MCF 10A (cell line): Measurements from ENCODE around the gene BCAS3. TPM values are rescaled to one million over a fixed set of nuclear protein-coding genes. Genes with fewer than 3 reads are reported as not detected.

ENCODE experiments used
- BruUV-seq: library from RNA; stranded (reverse); fragments of 400-500 nt; replicated peaks from 2 replicates; lab custom pipeline; 2021; lab: Mats Ljungman, UMichigan
- CTCF ChIA-PET: fragments of 300-600 bp; sonication (Branson Sonifier 250); formaldehyde crosslinking; extraction: SDS; loops from one replicate; lab custom pipeline; 2021; ENCODE audit warnings: antibody characterized with exemption, inconsistent platforms; lab: Yijun Ruan, JAX
- POLR2A ChIA-PET: fragments of 300-600, 350-650 bp; sonication (Branson Sonifier 250); formaldehyde crosslinking; extraction: SDS; loops from one replicate; lab custom pipeline; 2020; ENCODE audit warnings: antibody characterized with exemption, inconsistent platforms; lab: Yijun Ruan, JAX
- DNase-seq: peaks from one replicate; pipeline ENCODE4 v3.0.0-alpha.2; 2018; ENCODE audit not compliant: unreplicated experiment
- H3K27ac Mint-ChIP-seq: one replicate; pipeline ENCODE4 v1.8.0; 2022; ENCODE audit warnings: mild to moderate bottlenecking, low read depth, mixed read lengths; ENCODE audit not compliant: unreplicated experiment
- H3K27me3 Mint-ChIP-seq: one replicate; pipeline ENCODE4 v1.8.0; 2022; ENCODE audit warnings: mixed read lengths; ENCODE audit not compliant: insufficient read depth, unreplicated experiment
- H3K36me3 Mint-ChIP-seq: one replicate; pipeline ENCODE4 v1.8.0; 2022; ENCODE audit warnings: mild to moderate bottlenecking, moderate library complexity, mixed read lengths; ENCODE audit not compliant: insufficient read depth, unreplicated experiment
- H3K4me1 Mint-ChIP-seq: one replicate; pipeline ENCODE4 v1.8.0; 2022; ENCODE audit warnings: mixed read lengths; ENCODE audit not compliant: insufficient read depth, unreplicated experiment
- H3K4me3 Mint-ChIP-seq: one replicate; pipeline ENCODE4 v1.8.0; 2022; ENCODE audit warnings: mild to moderate bottlenecking, moderate library complexity, mixed read lengths; ENCODE audit not compliant: unreplicated experiment
- H3K9me3 Mint-ChIP-seq: one replicate; pipeline ENCODE4 v1.8.0; 2022; ENCODE audit warnings: mixed read lengths; ENCODE audit not compliant: unreplicated experiment
- CTCF ChIP-seq: fragments of 200-600 bp; IDR thresholded peaks from one replicate; pipeline ENCODE4 v1.8.0; 2022; ENCODE audit warnings: antibody characterized with exemption, mild to moderate bottlenecking; ENCODE audit not compliant: unreplicated experiment
- intact Hi-C: fragments of 100-400 bp; cut with micrococcal nuclease; formaldehyde crosslinking; loops from 2 replicates; pipeline ENCODE4 v1.14.1; 2022
- total RNA-seq: library from RNA; stranded (reverse); gene quantifications from 2 replicates; pipeline ENCODE4 v1.2.3, GENCODE V29; 2022

Gene BCAS3
- total RNA-seq, 1 experiment from 2014 or later = 14.6 TPM

GRCh38 chr17:61149862-61150362 lies 472.3 kb downstream of the BCAS3 start:
- H3K27me3 Mint-ChIP-seq = no peaks in the 10 kb centered on the region
- no TSS peak for BruUV-seq
- H3K27ac Mint-ChIP-seq = no peak overlapping the region
- no peak overlapping the region for H3K4me3 Mint-ChIP-seq
- no peak for DNase-seq
- peaks cover 11% of the 10 kb centered on the region for H3K36me3 Mint-ChIP-seq
- H3K4me1 Mint-ChIP-seq = no peaks in the 10 kb centered on the region
- CTCF ChIA-PET = no interaction called here
- peaks cover 4% of the 10 kb centered on the region for H3K9me3 Mint-ChIP-seq
- POLR2A ChIA-PET = no interaction called here
- no peak for TF ChIP-seq CTCF
- intact Hi-C loops = no loop called here

GRCh38 chr17:61150686-61151299 lies 473.1 kb downstream of the BCAS3 start:
- intact Hi-C loops = no loop called here
- Mint-ChIP-seq H3K27me3 (no peaks in the 10 kb centered on the region), H3K36me3 (peaks cover 6% of the 10 kb centered on the region), H3K9me3 (peaks cover 4% of the 10 kb centered on the region), H3K27ac (no peak overlapping the region), H3K4me3 (no peak overlapping the region), H3K4me1 (no peaks in the 10 kb centered on the region)
- ChIA-PET POLR2A (no interaction called here), CTCF (no interaction called here)
- DNase-seq = peak; percentile 4
- no TSS peak for BruUV-seq
- TF ChIP-seq CTCF = no peak

GRCh38 chr17:61152898-61153297 lies 475.2 kb downstream of the BCAS3 start:
- no peak for TF ChIP-seq CTCF
- intact Hi-C loops = no loop called here
- Mint-ChIP-seq H3K36me3 (peaks cover 6% of the 10 kb centered on the region), H3K27ac (no peak overlapping the region), H3K4me3 (no peak overlapping the region), H3K27me3 (no peaks in the 10 kb centered on the region), H3K9me3 (peaks cover 4% of the 10 kb centered on the region), H3K4me1 (no peaks in the 10 kb centered on the region)
- CTCF ChIA-PET = no interaction called here
- POLR2A ChIA-PET = no interaction called here
- no peak for DNase-seq
- no TSS peak for BruUV-seq

- TF ChIP-seq CTCF = no peak
- Mint-ChIP-seq H3K4me1 (no peaks in the 10 kb centered on the region), H3K9me3 (peaks cover 4% of the 10 kb centered on the region), H3K27me3 (no peaks in the 10 kb centered on the region), H3K36me3 (peaks cover 5% of the 10 kb centered on the region), H3K4me3 (no peak overlapping the region), H3K27ac (no peak overlapping the region)
- no peak for DNase-seq
- no TSS peak for BruUV-seq
- CTCF ChIA-PET = interaction anchor here (0.6 kb wide), 1 partner anchor 681 kb away, joined by 3 read pairs; no protein-coding TSS in a partner anchor
- POLR2A ChIA-PET = no interaction called here
- intact Hi-C loops = no loop called here
Measured at GRCh38 chr17:61155590-61156237, 478.1 kb downstream of the BCAS3 start.
